NCI-H1417 treated with DMSO at 0.1 percent for 48 hours (cell line): ENCODE measurements around the gene ABHD16A.
A peak's percentile ranks its signal among the peaks of the same experiment; 100 is the strongest.

Experiments
- DNase-seq: peaks from one replicate; lab custom pipeline; 2025; lab: John Stamatoyannopoulos, UW

Gene ABHD16A

DNA sequence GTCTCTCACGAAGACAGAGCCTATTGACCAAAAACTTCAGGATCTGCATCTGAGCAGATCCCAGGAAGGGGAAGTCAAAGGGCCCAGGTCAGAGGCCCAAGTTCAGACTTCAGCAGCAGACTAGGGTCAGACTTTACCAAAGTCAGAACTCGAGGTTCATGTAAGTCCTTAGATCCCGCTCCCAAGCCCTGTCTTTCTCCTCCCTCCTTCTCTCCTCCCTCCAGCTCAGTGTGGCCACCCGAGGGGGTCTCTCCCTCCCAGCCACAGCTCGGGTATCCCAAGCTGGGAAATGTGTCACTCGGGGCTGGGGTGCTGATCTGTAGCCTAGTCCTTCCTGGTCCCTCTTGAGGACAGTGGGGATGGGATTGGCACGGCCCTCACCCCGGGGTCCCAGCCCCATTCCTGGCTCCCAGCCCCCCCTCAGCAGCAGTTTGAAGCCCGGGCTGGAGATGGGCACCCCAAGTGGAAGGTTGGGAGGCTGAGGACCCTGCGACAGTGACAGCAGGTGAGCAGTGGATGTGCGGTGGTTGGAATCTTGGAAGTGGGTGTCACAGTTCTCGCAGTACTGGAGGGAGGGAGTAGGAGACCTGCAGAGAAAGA lies 40.9 kb downstream of the ABHD16A start:
- no peak for DNase-seq

DNA sequence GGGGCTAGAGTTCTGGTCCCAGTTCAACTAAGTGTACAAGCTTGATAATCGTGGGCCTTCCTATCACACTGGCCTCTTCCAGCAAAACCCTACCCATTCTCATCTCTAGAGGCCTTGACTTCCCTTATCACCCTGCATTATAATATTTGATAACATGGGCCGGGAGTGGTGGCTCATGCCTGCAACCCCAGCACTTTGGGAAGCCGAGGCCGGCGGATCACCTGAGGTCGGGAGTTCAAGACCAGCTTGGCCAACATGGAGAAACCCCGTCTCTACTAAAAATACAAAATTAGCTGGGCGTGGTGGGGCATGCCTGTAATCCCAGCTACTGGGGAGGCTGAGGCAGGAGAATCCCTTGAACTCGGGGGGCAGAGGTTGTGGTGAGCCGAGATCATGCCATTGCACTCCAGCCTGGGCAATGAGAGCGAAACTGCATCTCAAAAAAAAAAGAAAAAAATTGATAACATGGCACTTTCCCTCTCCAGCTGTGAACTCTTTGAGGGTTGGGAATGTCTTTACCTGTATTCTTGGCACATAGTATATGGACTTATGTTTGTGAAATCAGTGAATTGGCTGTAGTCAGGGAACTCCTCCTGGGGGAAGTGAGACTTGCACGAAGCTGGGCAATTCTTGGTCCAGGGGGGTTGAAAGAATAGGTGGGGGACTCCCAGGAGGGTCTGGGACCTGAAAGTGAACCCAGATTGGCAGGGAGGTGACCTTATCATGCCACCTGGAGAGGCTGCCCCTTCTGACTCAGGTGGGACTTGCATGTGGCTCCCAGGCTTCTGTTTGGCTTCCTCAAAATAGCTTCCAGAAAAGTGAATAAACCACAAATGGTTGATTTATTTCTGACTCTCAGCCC lies 41.6 kb downstream of the ABHD16A start:
- no peak for DNase-seq

DNA sequence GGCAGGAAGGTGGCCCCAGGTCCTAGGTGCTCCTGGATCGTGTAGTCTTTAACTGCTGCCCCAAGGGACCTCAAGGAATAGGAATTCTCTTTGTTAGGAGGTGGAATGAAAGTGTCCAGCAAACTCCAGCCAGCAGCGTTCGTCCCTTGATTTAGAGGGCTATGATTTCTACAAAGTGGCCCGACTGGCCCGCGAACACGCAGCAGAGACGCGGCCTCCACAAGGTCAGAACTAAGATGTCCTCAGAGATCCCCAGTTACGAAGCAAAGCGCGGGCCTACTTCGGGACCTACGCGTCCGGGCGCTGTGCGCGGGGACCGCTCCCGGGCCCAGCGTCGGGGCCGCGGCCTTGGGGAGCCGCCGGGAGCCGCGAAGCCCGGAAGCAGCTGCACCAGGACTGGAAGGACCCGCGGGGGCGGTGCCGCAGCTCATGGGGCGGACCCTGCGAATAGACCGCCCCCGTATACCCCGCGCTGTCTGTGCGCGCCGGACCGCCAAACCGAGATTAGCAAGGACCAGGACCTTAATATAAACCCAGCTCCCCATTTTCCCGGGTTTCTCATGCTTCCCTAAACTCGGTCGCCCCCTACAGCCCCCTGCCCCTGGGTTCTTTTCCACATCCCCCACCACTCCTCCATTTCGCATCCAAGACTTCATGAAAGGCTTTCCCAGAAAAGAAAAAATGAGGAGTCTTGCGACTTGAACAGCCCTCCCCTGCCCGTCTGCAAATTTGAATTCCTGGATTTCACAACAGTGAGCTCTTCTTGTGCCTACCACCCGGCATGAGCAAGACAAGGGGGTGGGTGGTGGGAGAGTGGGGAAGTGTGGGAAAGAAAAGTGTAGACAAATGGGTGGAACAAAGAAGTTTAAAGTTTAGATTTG lies 42.5 kb downstream of the ABHD16A start, which contains the start of gene C6orf47:
Gene C6orf47, minus strand, starts transcription at position 398 of the 881 bp plus-strand sequence. CDS start 831 bp downstream, outside the sequence.
- DNase-seq: peak; percentile 17

DNA sequence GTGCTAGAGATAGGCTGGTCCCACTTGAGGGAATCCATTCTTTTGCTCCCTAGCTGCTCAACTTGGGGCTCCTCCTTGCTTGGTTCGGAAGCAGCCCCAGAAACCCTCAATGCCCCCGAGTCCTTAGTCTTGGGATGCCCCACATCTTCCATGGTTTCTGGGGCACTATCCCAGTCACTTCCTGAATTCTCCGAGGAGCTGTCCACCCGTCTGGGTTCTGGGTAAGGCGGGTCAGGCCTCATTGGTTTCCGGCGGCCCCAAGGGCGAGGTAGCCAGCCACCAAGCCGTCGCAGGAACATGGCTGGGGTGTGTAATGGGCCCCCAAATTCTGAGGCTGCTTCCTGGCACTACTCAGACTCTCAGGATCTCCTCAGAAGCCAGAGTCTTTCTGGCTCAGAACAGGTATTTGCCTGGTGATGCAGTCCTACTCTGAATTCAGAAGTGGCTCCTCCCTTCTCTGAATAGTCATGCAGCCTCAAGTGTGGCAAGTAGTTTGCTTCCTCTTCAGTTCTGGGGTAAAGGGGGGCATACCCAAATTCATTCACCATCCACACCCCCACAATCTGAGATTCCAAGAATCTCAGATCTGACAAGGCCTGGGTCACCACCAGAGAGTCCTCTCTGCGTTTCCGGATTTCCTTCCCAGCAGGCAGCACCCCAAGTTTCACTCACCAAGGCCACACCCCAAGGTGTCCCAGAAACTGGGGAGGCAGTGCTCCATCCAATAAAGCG lies 43.3 kb downstream of the ABHD16A start:
- DNase-seq: no peak

DNA sequence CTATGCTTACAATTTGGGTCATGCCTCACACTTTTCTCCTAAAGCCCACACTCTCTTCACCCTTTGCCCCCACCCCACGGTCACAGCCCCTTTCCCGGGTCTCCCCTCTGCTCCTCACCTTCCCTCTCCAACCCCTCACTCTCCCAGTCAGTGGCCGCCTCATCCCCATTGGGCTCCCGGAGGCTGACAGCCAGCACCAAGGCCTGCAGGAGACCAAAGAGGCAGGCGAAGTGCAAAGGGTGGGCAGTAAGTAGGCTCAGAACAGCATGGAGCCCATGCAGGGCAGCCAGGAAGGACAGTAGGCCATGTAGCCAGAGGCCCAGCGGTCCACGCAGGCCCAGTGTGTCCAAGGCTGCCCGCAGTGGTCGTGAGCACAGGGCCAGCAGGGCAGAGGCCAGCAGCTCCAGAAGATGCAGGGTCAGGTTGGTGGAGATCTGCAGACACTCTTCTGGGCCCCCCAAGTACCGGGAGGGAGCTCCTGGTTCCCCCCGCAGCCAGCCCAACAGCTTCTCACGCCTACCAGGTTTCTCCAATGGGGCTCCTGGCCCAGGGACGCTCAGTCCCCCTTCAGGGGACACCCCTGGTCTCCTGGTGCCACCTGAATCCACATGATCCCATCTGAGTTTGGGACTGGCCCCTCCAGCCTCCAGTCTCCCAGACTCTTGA lies 44.0 kb downstream of the ABHD16A start:
- DNase-seq: no peak

DNA sequence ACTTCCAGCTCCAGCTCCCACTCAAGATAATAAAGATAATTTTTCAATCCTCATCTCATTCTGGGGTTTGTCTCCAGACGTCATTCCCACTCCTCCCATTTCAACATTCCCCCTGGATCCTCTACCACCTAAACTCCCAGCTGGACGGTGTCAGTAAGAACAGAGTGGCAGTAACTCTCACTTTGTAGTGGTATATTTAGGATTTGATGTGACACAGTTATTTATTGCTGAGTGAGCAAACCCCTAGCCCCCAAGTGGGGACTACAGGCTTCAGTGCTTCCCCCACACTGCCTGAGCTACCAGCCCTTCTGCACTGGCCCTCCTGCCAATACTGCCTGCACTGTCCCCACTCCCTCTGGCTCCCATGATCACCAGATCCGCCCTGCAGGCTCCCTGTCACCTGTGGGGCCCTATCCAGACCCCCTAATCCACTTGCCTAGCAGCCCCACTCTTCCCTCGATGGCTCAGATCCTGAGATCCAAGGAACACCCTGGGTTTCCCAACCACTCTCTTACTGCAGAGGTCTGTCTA lies 44.9 kb downstream of the ABHD16A start:
- no peak for DNase-seq

DNA sequence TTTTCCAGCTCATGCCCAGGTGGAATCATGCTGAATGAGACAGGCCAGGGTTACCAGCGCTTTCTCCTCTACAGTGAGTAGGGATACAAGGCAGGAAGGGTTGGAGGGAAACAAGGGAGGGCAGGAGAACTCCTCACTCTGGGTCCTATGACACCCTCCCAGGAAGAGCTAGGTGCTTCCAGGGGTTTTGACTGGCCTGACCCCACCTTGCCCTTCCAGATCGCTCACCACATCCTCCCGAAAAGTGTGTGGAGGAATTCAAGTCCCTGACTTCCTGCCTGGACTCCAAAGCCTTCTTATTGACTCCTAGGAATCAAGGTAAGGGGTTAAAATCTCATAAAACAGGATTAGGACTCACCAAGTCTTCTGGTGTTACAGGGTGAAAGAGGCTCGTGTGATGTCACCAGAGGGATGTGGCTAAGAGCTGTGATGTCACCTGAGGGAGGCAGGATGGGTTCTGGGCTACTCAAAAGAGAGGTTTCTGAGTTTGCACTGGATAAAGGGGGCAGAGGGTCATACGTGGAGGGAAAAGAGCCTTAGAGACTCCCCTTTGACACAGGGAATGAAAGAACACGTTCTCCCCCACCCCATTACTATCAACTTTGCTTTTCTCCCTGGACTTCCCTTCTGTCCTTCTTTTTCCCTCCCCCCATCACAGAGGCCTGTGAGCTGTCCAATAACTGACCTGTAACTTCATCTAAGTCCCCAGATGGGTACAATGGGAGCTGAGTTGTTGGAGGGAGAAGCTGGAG lies 45.5 kb downstream of the ABHD16A start:
- no peak for DNase-seq

DNA sequence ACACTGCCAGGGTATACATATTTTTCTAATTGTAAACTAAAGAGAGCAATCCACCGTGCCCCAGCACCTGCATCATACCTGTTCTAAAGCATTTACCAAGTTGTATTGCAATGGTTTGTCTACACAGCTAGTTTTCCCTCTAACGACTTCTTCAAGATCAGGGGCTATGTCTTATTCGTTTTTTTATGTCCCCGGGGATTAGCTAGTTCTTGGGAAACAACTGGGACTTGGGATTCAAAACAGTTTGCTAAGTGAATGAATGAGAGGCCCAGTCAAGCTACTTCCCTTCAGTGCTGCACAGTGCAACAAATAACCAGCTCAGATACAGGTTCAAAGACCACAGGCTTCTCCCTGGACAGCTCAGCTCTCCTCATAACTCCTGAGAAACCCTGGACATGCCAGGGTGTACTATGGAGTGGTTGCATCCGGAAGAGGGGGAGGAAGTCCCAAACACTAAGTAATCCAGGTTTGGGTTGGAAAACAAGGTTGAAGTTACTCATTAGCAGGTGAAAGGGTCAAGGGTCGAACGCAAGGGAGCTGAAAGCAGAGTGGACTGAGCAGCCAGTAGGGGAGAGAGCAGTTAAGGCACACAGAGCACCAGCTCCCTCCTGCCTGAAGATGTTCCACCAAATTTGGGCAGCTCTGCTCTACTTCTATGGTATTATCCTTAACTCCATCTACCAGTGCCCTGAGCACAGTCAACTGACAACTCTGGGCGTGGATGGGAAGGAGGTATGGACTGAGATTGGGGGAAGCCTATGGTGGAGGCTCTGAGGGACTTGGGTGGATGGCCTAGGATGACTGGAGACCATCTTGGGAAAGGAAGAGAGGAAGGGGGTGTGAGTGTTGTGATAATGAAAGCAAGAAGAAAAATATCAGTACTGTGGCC lies 47.5 kb downstream of the ABHD16A start, which contains the start of gene APOM:
Gene APOM, plus strand, starts transcription at position 546 of the 889 bp plus-strand sequence. Its CDS starts 73 bp downstream, at position 619.
- DNase-seq: no peak

DNA sequence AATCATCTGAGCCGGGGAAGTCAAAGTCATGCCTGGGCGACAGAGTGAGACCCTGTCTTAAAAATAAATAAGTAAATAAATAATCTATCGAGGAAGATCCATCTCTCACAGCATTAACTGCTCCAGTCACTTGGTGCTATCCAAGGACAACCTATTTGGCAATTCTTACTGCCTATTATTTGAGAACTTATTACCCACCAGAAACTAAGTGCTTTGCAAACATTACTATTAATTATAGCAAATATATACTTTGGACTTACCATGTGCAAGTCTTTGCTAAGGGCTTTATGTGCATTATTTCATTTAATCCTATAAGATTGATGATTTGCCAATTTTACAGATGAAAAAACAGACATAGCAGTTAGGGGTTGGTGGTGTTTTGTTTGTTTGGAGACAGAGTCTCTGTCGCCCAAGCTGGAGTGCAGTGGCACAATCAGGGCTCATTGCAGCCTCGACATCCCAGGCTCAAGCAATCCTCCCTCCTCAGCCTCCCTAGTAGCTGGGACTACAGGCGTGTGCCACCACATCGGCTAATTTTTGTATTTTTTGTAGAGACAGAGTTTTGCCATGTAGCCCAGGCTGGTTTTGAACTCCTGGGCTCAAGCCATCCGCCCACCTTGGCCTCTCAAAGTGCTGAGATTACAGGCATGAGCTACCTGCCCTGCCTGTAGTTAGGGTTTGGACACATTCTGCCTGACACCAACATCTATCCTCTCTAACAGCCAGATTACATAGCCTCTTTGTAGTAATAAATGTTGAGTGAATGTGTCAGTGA lies 48.4 kb downstream of the ABHD16A start:
- DNase-seq: no peak

DNA sequence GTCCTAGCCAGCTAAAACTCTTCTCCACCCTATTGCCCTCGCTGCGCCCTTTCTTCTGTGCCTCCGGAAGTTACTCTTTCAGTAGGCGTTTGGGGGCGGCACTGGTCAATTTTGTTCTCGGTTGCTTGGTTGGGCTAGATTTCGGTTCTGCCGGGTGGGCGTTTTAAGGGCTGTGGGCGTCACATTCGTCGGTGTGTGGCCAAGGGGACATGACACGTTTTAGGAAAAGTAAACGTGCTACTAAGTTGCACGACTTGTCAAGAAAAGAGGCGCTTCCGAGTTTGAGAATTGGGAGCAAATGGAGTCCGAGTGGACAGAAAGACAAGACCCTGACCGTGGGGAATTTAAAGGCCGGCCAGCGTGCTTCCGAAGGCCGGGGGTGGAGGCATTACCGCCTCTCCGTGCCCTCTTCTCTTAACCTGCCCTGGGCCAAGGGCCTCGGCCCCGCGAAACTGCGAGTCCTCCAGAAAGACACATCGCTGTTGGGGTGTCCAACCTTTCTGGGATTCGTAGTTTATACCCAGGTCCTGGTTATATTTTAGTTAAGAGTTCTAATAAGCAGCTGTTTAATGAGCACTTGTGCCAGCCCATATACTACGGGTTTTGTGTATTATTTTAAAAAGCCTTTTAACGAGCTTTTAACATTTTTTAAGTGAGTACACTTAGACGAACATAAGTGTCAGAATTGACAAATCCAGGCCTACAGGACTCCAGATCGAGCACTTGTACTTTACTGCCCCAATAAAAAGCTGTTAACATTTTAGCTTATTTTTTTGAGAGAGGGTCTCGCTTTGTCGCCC lies 50.0 kb downstream of the ABHD16A start:
- no peak for DNase-seq

DNA sequence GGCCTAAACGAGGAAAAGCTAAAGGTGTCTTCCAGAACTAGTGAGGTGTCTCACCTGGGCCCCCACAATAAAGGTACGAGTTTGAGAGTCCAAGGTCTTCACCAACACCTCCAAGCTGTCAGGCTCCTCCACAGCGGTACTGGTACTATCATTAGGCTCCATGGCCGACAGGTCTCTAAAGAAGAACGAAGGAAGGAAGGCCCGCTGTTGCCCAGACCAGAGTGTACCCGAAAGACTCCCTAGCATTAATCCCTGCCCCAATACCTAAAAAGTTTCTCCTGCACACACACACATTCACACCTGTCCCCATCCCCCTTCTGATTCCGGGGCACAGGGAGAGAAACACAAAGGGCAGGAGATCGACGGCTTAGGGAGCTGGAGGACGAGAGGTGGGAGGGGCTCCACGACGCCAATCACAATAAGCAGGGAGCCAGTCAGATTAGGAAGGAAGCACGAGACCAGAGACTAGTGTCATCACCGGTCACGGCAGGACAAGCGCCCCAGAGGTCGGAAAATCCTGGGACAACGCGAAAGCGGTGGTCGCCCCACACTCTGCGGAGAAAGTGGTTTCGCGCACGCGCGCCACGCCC lies 51.4 kb downstream of the ABHD16A start:
- peak; percentile 9 for DNase-seq

DNA sequence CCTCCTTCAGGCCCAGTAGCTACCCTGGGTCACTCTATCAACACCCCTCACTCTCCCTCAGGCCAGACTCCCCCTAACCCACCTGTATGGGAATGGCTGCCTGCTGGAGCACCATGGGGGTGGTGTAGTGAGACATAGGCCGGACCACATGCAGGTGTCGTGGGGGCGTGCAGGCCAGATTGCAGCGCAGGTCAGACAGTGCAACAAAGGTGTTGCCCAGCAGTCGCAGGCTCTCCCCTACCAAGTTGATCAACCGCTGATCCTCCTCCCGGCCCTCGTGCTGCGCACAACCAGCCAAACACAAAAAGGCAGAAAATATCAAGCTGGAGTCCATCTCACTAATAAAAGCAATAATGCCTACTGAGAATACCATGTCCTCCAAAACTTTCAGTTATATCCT lies 57.8 kb downstream of the ABHD16A start:
- no peak for DNase-seq

DNA sequence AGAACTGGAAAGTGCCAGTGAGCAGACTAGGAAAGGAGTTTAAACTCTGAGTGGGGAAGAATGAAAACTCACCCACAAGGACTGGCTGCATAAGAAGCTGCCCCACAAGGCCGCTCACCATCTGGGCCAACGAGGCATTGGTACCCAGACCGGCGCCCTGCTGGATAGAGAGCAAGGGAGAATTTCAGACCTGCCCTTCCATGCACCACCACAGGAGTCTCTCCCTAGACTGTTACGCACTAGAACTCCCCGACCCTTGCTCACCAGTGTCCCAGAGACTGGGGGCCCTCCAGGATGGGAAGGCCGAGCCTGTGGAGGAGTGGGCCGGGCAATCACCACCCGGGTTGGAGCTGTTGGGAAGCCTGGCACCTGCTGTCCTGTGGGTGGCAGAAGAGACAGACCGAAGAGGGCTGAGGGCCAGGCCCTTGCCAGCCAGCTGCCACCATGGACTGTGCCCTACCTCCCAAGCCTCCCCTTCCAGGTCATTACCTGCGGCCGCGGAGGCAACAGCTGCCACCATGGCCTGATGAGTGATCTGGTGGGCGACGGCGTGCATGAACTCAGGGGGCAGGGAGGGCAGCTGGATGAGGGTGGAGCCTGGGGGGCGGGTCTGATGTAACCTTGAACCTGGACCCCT lies 59.2 kb downstream of the ABHD16A start:
- no peak for DNase-seq

DNA sequence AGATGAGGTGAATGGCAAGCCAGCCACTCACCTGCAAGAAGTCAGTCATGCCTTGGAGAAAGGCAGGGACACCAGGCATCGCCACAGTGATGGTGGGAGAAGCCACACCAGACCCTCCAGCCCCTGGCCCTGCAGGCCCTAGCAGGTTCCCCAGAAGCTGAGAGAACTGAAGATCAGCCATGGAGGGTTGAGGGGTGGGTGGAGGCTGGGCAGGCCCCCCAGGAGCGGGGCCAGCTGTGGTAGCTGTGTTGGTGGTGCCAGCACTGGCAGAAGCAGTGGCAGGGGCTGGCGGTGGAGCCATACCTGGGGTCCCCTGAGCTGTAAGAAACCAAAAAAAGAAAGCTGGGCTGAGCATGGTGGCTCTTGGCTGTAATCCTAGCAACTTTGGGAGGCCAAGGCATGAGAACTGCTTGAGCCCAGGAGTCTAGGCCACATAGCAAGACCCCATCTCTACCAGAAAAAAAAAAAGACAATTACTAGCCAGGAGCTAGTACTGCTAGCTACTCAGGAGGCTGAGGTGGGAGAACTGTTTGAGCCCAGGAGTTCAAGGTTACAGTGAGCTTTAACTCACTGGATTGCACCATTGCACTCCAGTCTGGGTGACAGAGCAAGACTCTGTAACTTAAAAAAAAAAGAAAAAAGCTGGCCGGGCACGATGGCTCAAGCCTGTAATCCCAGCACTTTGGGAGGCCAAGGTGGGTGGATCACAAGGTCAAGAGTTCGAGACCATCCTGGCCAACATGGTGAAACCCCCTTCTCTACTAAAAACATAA lies 60.1 kb downstream of the ABHD16A start:
- DNase-seq: no peak

DNA sequence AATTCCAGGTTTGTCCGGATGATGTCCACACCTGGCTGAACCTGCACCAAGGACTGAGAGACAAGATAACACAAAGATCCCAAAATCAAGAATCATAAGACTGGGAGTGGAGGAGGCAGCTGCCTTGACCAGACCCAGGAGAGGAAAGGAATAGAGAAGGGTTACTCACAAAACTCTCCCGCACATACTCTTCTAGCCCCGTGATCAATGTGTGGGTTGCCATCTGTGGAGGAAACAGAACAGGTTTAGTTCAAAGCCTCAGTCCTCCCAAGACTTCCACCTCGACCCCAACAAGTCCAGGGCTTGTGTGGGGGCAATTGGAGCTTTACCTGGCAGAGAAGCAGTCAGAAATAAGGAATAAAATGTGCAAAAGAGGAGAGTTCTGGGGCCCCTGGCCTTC lies 61.8 kb downstream of the ABHD16A start:
- DNase-seq: no peak

DNA sequence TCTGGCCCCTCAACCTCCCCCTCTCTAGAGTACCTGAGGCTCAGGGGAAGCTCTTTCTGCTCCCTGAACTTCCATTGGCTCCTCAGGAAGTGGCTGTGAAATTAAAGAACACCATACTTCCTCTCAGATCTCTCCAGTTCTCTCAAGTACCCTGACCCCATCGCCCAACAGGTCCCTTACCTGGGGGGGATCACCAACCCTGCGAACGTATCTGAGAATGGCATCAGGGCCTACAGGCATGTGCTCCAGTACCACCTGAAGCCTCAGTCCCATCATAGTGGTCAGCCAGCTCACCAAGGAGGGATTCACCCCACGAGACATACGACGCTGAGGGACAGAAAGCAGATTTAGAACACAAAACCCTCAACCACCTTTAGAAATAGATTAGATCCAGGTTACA lies 62.5 kb downstream of the ABHD16A start:
- DNase-seq: no peak
